ENCODE data around the gene GRID1.

DNA sequence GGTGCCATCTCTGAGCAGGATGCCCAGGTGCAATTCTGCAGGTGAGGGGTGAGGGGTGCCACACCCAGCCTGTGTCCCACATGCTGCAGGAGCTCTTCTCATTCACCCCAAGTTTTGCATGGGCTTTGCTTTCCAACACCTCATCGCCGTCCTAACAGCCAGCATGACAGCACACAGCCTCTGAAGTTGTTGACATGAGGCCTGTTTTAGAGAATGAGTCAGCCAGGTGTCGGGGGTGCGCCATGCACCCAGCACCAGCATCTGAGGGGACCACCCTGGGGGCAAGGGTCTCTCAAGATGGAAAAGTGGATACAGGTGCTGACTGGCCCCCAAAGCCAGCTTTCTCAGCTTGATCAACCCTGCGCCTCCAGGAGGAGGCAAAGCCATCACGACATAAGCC, 146.0 kb downstream of the GRID1 start:
- TF ChIP-seq, protein P1, sequence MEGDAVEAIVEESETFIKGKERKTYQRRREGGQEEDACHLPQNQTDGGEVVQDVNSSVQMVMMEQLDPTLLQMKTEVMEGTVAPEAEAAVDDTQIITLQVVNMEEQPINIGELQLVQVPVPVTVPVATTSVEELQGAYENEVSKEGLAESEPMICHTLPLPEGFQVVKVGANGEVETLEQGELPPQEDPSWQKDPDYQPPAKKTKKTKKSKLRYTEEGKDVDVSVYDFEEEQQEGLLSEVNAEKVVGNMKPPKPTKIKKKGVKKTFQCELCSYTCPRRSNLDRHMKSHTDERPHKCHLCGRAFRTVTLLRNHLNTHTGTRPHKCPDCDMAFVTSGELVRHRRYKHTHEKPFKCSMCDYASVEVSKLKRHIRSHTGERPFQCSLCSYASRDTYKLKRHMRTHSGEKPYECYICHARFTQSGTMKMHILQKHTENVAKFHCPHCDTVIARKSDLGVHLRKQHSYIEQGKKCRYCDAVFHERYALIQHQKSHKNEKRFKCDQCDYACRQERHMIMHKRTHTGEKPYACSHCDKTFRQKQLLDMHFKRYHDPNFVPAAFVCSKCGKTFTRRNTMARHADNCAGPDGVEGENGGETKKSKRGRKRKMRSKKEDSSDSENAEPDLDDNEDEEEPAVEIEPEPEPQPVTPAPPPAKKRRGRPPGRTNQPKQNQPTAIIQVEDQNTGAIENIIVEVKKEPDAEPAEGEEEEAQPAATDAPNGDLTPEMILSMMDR (IDR thresholded peaks at IDR 0.05; ENCODE audit: low read length) = no peak
- no peak for TF ChIP-seq EZH2 (IDR thresholded peaks at IDR 0.05; ENCODE audit: borderline replicate concordance, low read length)
